Liver (tissue), 3 donors: ENCODE data around the gene IL17REL.

Source experiments
- HNF4A ChIP-seq, 2 donors: conservative IDR thresholded peaks; 2 replicates each; pipeline ENCODE4 v1.6.1; 2016; ENCODE audit warnings: antibody characterized with exemption in 2 of 2, mild to moderate bottlenecking in 2 of 2
- JUND ChIP-seq, 2 donors: IDR thresholded peaks; 2 replicates each; pipeline ENCODE4 v1.6.1; 2016; ENCODE audit warnings: antibody characterized with exemption in 2 of 2
- YY1 ChIP-seq: IDR thresholded peaks from 2 replicates; pipeline ENCODE4 v1.6.1; 2016; ENCODE audit warnings: antibody characterized with exemption, mild to moderate bottlenecking
- TF ChIP-seq, protein P1 (sequence below): fragments of 150-350 bp; IDR thresholded peaks from 2 replicates; pipeline ENCODE4 v1.5.1; 2017; ENCODE audit warnings: improper control_type of control experiment, low read depth, low read length; ENCODE audit not compliant: missing input control
- TF ChIP-seq, protein P2 (sequence below): IDR thresholded peaks from 2 replicates; pipeline ENCODE4 v1.6.1; 2016; ENCODE audit warnings: antibody characterized with exemption, mild to moderate bottlenecking
- TF ChIP-seq, protein P3 (sequence below): IDR thresholded peaks from 2 replicates; pipeline ENCODE4 v1.6.1; 2016; ENCODE audit warnings: antibody characterized with exemption
- donor health status: healthy.
- donor health status: healthy.

DNA sequence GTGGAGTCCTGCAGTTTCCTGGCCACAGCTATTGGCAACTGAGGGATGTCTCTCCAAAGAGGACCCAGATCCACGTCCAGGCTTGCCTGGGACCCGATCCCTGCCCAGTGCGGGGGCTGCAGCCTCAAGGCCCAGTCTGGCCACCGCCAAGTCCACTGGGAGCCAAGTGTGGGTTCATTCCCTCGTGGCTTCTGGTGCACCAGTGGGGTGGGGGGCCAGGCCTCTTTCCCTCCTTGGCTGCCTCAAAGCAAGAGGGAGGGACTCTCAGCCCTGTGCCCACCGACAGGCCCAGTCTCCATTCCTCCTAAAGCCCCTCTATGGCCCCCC, 65.3 kb downstream of the IL17REL start:
- TF ChIP-seq, protein P1, sequence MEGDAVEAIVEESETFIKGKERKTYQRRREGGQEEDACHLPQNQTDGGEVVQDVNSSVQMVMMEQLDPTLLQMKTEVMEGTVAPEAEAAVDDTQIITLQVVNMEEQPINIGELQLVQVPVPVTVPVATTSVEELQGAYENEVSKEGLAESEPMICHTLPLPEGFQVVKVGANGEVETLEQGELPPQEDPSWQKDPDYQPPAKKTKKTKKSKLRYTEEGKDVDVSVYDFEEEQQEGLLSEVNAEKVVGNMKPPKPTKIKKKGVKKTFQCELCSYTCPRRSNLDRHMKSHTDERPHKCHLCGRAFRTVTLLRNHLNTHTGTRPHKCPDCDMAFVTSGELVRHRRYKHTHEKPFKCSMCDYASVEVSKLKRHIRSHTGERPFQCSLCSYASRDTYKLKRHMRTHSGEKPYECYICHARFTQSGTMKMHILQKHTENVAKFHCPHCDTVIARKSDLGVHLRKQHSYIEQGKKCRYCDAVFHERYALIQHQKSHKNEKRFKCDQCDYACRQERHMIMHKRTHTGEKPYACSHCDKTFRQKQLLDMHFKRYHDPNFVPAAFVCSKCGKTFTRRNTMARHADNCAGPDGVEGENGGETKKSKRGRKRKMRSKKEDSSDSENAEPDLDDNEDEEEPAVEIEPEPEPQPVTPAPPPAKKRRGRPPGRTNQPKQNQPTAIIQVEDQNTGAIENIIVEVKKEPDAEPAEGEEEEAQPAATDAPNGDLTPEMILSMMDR = no peak
- TF ChIP-seq HNF4A (conservative IDR thresholded peaks at IDR 0.05) = no peak
- TF ChIP-seq, protein P2, sequence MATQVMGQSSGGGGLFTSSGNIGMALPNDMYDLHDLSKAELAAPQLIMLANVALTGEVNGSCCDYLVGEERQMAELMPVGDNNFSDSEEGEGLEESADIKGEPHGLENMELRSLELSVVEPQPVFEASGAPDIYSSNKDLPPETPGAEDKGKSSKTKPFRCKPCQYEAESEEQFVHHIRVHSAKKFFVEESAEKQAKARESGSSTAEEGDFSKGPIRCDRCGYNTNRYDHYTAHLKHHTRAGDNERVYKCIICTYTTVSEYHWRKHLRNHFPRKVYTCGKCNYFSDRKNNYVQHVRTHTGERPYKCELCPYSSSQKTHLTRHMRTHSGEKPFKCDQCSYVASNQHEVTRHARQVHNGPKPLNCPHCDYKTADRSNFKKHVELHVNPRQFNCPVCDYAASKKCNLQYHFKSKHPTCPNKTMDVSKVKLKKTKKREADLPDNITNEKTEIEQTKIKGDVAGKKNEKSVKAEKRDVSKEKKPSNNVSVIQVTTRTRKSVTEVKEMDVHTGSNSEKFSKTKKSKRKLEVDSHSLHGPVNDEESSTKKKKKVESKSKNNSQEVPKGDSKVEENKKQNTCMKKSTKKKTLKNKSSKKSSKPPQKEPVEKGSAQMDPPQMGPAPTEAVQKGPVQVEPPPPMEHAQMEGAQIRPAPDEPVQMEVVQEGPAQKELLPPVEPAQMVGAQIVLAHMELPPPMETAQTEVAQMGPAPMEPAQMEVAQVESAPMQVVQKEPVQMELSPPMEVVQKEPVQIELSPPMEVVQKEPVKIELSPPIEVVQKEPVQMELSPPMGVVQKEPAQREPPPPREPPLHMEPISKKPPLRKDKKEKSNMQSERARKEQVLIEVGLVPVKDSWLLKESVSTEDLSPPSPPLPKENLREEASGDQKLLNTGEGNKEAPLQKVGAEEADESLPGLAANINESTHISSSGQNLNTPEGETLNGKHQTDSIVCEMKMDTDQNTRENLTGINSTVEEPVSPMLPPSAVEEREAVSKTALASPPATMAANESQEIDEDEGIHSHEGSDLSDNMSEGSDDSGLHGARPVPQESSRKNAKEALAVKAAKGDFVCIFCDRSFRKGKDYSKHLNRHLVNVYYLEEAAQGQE = no peak
- TF ChIP-seq YY1 = no peak
- TF ChIP-seq, protein P3, sequence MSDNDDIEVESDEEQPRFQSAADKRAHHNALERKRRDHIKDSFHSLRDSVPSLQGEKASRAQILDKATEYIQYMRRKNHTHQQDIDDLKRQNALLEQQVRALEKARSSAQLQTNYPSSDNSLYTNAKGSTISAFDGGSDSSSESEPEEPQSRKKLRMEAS = no peak
- no peak for TF ChIP-seq JUND (IDR thresholded peaks at IDR 0.05)
